Heart right ventricle (tissue), 16 donors: ENCODE results near the gene ECHS1. TPM values are rescaled to one million over a fixed set of nuclear protein-coding genes. Genes with fewer than 3 reads are reported as not detected.

Experiments
- ATAC-seq, 8 donors: fragments of 200-7000 bp; cut with Tn5 transposase; one replicate each; pipeline ENCODE4 v1.9.1; 2020; ENCODE audit warnings: mild to moderate bottlenecking in 8 of 8, moderate library complexity in 8 of 8, moderate number of reproducible peaks in 1 of 8
- DNase-seq, 2 donors: peaks; one replicate each; pipeline ENCODE4 v3.0.0-alpha.2; 2020
- H3K27ac ChIP-seq, 10 donors: fragments of 200-600 bp; sonication (generic) in 2 of 10; one replicate each; pipeline versions ENCODE4 v1.5.0 to v1.8.0; 2020 to 2022; ENCODE audit warnings: mild to moderate bottlenecking in 3 of 10
- H3K27me3 ChIP-seq, 7 donors: fragments of 200-600 bp; one replicate each; pipeline ENCODE4 v1.8.0; 2021 to 2022; ENCODE audit warnings: mild to moderate bottlenecking in 2 of 7
- H3K36me3 ChIP-seq, 9 donors: fragments of 200-600 bp; sonication (generic) in 1 of 9; one replicate each; pipeline versions ENCODE4 v1.5.0 to v1.8.0; 2020 to 2022; ENCODE audit warnings: mild to moderate bottlenecking in 2 of 9
- H3K4me1 ChIP-seq, 9 donors: fragments of 200-600 bp; sonication (generic) in 1 of 9; one replicate each; pipeline versions ENCODE4 v1.5.0 to v1.8.0; 2020 to 2022; ENCODE audit warnings: mild to moderate bottlenecking in 4 of 9
- H3K4me3 ChIP-seq, 10 donors: fragments of 200-600 bp; sonication (generic) in 2 of 10; one replicate each; pipeline versions ENCODE4 v1.5.0 to v1.8.0; 2020 to 2022; ENCODE audit warnings: mild to moderate bottlenecking in 7 of 10, moderate library complexity in 2 of 10
- H3K9me3 ChIP-seq, 11 donors: fragments of 200-600 bp in 10 of 11; sonication (generic) in 2 of 11; one replicate each; pipeline versions ENCODE4 v1.5.0 to v1.8.0; 2013 to 2022; ENCODE audit warnings: mild to moderate bottlenecking in 2 of 11, control low read depth in 1 of 11, moderate library complexity in 1 of 11
- WGBS, 2 donors: extraction: QIAGEN DNeasy Blood & Tissue Kit; methylation state at CpG; one replicate each; pipeline ENCODE4 v1.1.7; 2013; ENCODE audit warnings: inconsistent platforms in 1 of 2; 5-methylcytosine and 5-hydroxymethylcytosine counted together
- intact Hi-C, 10 donors: fragments of 100-400 bp; cut with DNase I; formaldehyde crosslinking; loops; one replicate each; pipeline versions ENCODE4 v1.11.1 to v1.14.2; 2022
- polyA plus RNA-seq, 2 donors: library from polyadenylated mRNA; stranded (reverse); fragments of 200-250 nt; gene quantifications; one replicate each; pipeline ENCODE4 v1.2.3, GENCODE V29; 2013
- total RNA-seq, 10 donors: library from RNA; stranded (reverse); fragmentation: NEBNext Ultra II Directional in 3 of 10; extraction: Animal tissue kit (Norgen Biotek cat#: 25700) in 3 of 10; gene quantifications; one replicate each; pipeline versions ENCODE4 v1.2.1 to v1.2.4, GENCODE V29; 2021 to 2023
- TF ChIP-seq, protein P1 (sequence below), 9 donors: fragments of 200-600 bp; sonication (generic) in 2 of 9; IDR thresholded peaks; one replicate each; pipeline versions ENCODE4 v1.5.0 to v1.8.0; 2021 to 2022; ENCODE audit warnings: antibody characterized with exemption in 9 of 9, mild to moderate bottlenecking in 5 of 9, moderate library complexity in 1 of 9
- donor health status: Arrhythmogenic right ventricular cardiomyopathy.
- donor health status: ischemic (EF 13 %, LVEDD 7.1; RV severe dilation, severe dysfunction).
- donor health status: healthy with polysubstance abuse.
- donor health status: DM: no; HTN: yes; CAD: no.
- donor health status: DM: no; HTN: no; CAD: no.
- donor health status: ischemic (EF 25% LVEDD 6.9; RV normal size, moderate dysfunction).
- donor health status: ischemic (EF 25% LVEDD 5.7; RV mildly dilated, moderate dysfunction).
- donor health status: healthy.
- donor health status: DM: yes; HTN: yes; CAD: no.
- donor health status: Ischemic cardiomyopathy.
- donor health status: ischemic (EF 35%, LVEDD 5.7; RV mildly dilated, moderate dysfunction).
- donor health status: nonischemic (EF 11% LVEDD 7.7; RV severe dilation, severe dysfunction).
- donor health status: DM: yes; HTN: yes; CAD: no.
- donor health status: PGD.
- donor health status: ischemic (EF 29% LVEDD 5.4; RV normal size, mild dysfunction).
- donor health status: nonischemic (EF 23%, LVEDD 6.1; RV moderate dilation, normal function).

ECHS1 gene
- total and polyA plus RNA-seq, 12 donors = 117 to 275 (median 213) TPM

DNA sequence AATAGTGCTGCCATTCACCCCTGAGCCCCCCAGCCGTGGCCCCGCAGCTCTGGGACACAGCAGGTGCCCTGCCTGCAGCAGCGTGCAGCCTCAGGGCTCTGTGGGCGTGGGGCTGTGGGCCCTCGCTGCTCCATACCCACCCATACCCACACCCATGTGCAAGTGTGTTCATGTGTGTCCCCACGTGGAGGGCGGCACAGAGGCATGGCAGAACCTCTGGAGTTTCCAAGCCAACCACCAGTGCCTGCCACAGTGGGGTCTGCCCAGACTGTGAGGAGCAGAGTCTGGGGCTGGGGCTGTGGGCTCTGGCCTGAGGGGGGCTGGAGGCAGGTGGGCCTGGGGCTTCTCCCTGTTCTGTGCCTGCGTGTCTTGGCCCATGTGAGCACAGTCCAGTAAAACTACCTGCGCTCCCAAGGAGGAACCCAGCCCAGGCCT, 23.6 kb downstream of the ECHS1 start:
- Histone ChIP-seq H3K4me1 (peaks cover 0 to 4% (median 0%) of the 10 kb centered on the region in 9 donors), H3K27me3 (peaks cover 0 to 53% (median 38%) of the 10 kb centered on the region in 7 donors), H3K9me3 (no peaks in the 10 kb centered on the region), H3K27ac (no peak overlapping the region), H3K4me3 (no peak overlapping the region), H3K36me3 (no peaks in the 10 kb centered on the region)
- intact Hi-C loops = no loop called here
- DNase-seq (no peak), ATAC-seq (no peak)
- TF ChIP-seq, protein P1, sequence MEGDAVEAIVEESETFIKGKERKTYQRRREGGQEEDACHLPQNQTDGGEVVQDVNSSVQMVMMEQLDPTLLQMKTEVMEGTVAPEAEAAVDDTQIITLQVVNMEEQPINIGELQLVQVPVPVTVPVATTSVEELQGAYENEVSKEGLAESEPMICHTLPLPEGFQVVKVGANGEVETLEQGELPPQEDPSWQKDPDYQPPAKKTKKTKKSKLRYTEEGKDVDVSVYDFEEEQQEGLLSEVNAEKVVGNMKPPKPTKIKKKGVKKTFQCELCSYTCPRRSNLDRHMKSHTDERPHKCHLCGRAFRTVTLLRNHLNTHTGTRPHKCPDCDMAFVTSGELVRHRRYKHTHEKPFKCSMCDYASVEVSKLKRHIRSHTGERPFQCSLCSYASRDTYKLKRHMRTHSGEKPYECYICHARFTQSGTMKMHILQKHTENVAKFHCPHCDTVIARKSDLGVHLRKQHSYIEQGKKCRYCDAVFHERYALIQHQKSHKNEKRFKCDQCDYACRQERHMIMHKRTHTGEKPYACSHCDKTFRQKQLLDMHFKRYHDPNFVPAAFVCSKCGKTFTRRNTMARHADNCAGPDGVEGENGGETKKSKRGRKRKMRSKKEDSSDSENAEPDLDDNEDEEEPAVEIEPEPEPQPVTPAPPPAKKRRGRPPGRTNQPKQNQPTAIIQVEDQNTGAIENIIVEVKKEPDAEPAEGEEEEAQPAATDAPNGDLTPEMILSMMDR (IDR thresholded peaks at IDR 0.05) = no peak
- WGBS, 2 donors = 74 to 81% methylated on average over 9 of the region's 9 CpGs

DNA sequence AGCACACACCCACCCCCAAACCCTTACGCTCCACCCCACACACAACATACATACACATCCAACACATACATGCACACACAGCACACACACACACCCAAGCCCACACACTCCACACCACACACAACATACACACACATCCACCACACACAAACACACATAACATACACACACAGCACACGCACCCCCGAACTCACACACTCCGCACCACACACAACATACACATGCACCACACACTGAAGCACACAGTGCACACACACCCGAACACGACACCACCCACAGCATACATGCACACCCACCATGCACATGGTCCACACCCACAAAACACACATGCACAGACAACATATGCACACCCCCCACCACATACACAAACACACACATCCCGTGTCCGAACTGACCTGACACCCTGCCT, 24.0 kb downstream of the ECHS1 start:
- TF ChIP-seq, protein P1 (IDR thresholded peaks at IDR 0.05) = no peak
- intact Hi-C loops = no loop called here
- 90 to 93% methylated on average over 8 of the region's 8 CpGs for WGBS, 2 donors
- Histone ChIP-seq H3K4me1 (peaks cover 0 to 4% (median 0%) of the 10 kb centered on the region in 9 donors), H3K36me3 (no peaks in the 10 kb centered on the region), H3K4me3 (no peak overlapping the region), H3K27me3 (peaks cover 0 to 57% (median 42%) of the 10 kb centered on the region in 7 donors), H3K27ac (no peak overlapping the region), H3K9me3 (no peaks in the 10 kb centered on the region)
- ATAC-seq (no peak), DNase-seq (no peak)

DNA sequence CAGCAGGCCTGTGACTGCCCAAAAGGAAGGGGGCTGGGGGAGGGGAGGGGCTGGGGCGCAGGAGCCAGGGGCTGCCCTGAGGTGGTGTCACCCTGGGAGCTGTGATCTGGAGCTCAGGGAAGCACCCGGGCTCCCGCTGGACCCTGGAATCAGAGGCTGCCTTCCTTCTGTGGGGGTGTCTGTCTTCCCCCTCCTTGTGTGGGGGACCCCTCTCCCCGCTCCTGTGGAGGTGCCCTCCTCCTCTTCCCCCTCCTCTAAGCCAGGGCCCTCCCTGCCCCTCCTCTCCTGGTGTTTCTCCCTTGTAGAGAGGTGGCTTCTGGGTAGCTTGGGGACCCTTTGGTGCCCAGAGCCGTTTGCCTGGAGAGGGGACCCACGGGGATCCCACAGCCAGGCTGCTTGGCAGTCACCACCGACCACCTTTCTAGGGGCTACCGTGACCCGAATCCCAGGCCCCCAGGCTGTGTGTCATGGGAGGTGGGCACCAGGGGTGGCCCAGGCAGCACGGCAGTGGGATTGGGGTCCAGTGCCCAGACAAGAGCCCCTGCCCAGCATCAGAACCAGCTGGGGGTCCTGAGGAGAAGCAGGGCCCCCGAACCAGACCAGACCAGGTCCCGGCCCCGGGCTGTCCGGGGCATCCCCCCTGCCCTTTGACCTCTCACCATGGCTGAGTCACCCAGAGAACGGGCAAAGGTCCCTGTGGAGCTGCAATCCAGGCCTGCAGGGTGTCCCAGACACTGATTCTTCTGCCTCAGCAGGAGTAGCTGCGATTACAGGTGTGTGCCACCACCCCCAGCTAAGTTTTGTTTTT, 25.2 kb downstream of the ECHS1 start:
- H3K36me3 ChIP-seq = no peaks in the 10 kb centered on the region
- TF ChIP-seq, protein P1 (IDR thresholded peaks at IDR 0.05) = no peak
- H3K9me3 ChIP-seq = no peaks in the 10 kb centered on the region
- H3K4me1 ChIP-seq = peaks cover 0 to 4% (median 0%) of the 10 kb centered on the region in 9 donors
- DNase-seq (no peak), ATAC-seq (no peak)
- 58 to 59% methylated on average over 16 of the region's 16 CpGs for WGBS, 2 donors
- H3K27me3 ChIP-seq = peaks cover 0 to 67% (median 54%) of the 10 kb centered on the region in 7 donors
- no peak overlapping the region for H3K27ac ChIP-seq
- intact Hi-C loops = no loop called here
- H3K4me3 ChIP-seq = no peak overlapping the region

DNA sequence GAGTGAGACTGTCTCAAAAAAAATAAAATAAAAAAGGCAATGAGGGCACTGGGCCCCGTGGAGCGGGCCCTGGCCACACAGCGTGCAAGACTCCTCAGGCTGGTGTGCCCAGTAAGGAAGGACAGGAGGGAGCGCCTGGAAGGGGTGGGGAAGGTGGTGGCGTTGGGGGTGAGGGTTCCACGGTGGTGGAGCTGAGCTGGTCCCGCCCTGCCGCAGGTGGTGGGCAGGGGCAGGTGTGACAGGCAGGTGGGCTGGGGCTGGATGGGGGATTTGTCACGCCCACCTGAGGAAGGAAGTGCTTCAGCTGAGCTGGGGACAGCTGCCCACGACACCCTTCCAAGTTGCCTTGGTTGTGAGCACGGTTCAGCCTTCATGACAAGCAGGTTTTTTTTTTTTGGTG, 26.7 kb downstream of the ECHS1 start:
- no peak overlapping the region for H3K4me3 ChIP-seq
- no peak for ATAC-seq
- intact Hi-C loops = no loop called here
- no peak for DNase-seq
- H3K27ac ChIP-seq = no peak overlapping the region
- 55 to 60% methylated on average over 11 of the region's 11 CpGs for WGBS, 2 donors
- H3K4me1 ChIP-seq = peaks cover 0 to 4% (median 0%) of the 10 kb centered on the region in 9 donors
- no peaks in the 10 kb centered on the region for H3K9me3 ChIP-seq
- TF ChIP-seq, protein P1 (IDR thresholded peaks at IDR 0.05) = no peak
- peaks cover 0 to 82% (median 67%) of the 10 kb centered on the region in 7 donors for H3K27me3 ChIP-seq
- no peaks in the 10 kb centered on the region for H3K36me3 ChIP-seq
